Right lobe of liver (tissue), 6 donors: Measurements from ENCODE around the gene CERK. TPM values are rescaled to one million over a fixed set of nuclear protein-coding genes. Genes with fewer than 3 reads are reported as not detected.

Source experiments
- ATAC-seq, 4 donors: fragments of 200-7000 bp; cut with Tn5 transposase; one replicate each; pipeline ENCODE4 v1.9.1; 2020; ENCODE audit warnings: mild to moderate bottlenecking in 4 of 4, moderate library complexity in 4 of 4
- DNase-seq, 3 donors: peaks; one replicate each; pipeline ENCODE4 v3.0.0-alpha.2; 2020
- H3K27ac ChIP-seq, 3 donors: fragments of 200-600 bp; one replicate each; pipeline ENCODE4 v1.8.0; 2022
- H3K27me3 ChIP-seq, 2 donors: fragments of 200-600 bp; one replicate each; pipeline ENCODE4 v1.8.0; 2022
- H3K36me3 ChIP-seq, 4 donors: fragments of 200-600 bp; sonication (generic) in 1 of 4; one replicate each; pipeline versions ENCODE4 v1.5.1 to v1.8.0; 2017 to 2022; ENCODE audit warnings: control low read depth in 1 of 4
- H3K4me1 ChIP-seq, 4 donors: fragments of 200-600 bp; sonication (generic) in 1 of 4; one replicate each; pipeline versions ENCODE4 v1.5.1 to v1.8.0; 2017 to 2022; ENCODE audit warnings: control low read depth in 1 of 4
- H3K4me3 ChIP-seq, 3 donors: fragments of 200-600 bp; one replicate each; pipeline ENCODE4 v1.8.0; 2022
- H3K9me3 ChIP-seq, 4 donors: fragments of 200-600 bp; sonication (generic) in 1 of 4; one replicate each; pipeline versions ENCODE4 v1.5.1 to v1.8.0; 2017 to 2022; ENCODE audit warnings: control low read depth in 1 of 4
- POLR2A ChIP-seq: fragments of 450-650 bp; IDR thresholded peaks from one replicate; pipeline ENCODE4 v1.6.1; 2017; ENCODE audit warnings: antibody characterized with exemption, mild to moderate bottlenecking
- WGBS: methylation state at CpG from one replicate; pipeline ENCODE4 v1.1.6; 2018; ENCODE audit warnings: low coverage, low lambda C conversion rate; ENCODE audit not compliant: insufficient coverage; ENCODE audit errors: missing lambda C conversion rate; 5-methylcytosine and 5-hydroxymethylcytosine counted together
- intact Hi-C, 2 donors: fragments of 100-400 bp; cut with DNase I; formaldehyde crosslinking; loops; one replicate each; pipeline versions ENCODE4 v1.11.2 to v1.14.1; 2022
- total RNA-seq, 6 experiments: library from RNA; depleted of rRNA in 2 of 6; stranded (reverse); fragments of >200 nt in 2 of 6; fragmentation: NEBNext Ultra II Directional in 3 of 6; extraction: Animal tissue kit (Norgen Biotek cat#: 25700) in 3 of 6; gene quantifications; one replicate each; pipeline versions ENCODE4 v1.1.0 to v1.2.4, GENCODE V29; 2016 to 2023
- TF ChIP-seq, protein P1 (sequence below), 4 donors: fragments of 200-600 bp in 3 of 4; fragments of 450-650 bp in 1 of 4; IDR thresholded peaks; one replicate each; pipeline versions ENCODE4 v1.5.1 to v1.8.0; 2016 to 2022; ENCODE audit warnings: antibody characterized with exemption in 4 of 4, mild to moderate bottlenecking in 2 of 4
- donor health status: DM: no; HTN: yes; CAD: no.
- donor health status: DM: no; HTN: no; CAD: no.
- donor health status: DM: no; HTN: no; CAD: no.
- donor health status: DM: no; HTN: yes; CAD: no.
- donor health status: DM: no; HTN: yes; CAD: no.

The CERK gene
- total RNA-seq, 6 experiments from 2014 or later, result 9.6 to 27.5 (median 18.5) TPM

DNA sequence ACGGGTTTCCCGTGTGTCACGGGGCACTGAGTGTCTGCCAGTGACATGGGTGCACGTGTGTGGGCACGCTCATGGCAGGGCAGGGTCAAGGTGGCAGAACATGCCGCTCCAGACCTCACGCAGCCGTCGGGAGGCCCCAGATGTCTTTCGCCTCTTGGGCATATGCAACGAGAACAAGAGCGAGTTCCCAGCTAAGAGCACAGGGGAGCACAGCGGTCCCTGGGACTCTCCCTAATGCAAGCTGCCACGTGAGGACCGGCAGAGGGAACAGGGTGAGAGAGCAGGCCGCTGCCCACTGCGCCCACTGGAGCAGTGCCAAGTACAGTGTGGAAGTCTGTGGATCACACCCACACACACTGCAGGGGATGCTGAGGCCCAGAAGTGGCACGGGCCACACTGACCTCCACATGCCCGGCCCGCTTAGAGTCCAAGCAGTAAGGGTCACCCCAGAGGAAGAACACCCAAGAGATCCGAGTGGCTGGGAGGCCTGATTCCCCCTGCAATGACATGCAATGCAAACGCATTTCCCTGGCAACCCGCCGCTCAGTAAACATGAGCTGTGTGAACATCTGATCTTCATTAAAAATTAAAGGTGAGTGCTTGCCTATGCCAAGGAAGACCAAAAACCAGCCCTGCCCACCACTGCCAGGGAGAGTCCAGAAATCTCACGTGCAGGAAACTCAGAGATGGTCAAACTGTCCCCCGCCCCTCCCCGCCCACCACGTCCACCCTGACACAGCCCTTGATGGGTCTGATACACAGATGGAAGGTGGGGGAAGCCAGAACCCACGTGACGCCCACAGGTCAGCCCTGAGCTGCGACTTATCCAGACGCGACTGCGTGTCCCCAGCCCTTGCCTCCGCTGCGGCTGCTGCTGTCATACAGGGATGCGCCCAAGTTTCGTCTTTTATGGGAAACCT, 11.7 kb downstream of the CERK start:
- DNase-seq, result peak; percentile 79 to 90 (median 87)
- Histone ChIP-seq H3K4me3 (no peak overlapping the region), H3K36me3 (no peaks in the 10 kb centered on the region), H3K27me3 (no peaks in the 10 kb centered on the region), H3K27ac (peak overlapping the region in 2 of 3 donors; percentile 17 to 37), H3K4me1 (peaks cover 0 to 60% (median 21%) of the 10 kb centered on the region in 4 donors), H3K9me3 (no peaks in the 10 kb centered on the region)
- WGBS, result 35% methylated on average over 18 of the region's 38 CpGs
- peak; percentile 66 to 79 (median 73) for ATAC-seq
- intact Hi-C loops, result no loop called here
- TF ChIP-seq, protein P1, sequence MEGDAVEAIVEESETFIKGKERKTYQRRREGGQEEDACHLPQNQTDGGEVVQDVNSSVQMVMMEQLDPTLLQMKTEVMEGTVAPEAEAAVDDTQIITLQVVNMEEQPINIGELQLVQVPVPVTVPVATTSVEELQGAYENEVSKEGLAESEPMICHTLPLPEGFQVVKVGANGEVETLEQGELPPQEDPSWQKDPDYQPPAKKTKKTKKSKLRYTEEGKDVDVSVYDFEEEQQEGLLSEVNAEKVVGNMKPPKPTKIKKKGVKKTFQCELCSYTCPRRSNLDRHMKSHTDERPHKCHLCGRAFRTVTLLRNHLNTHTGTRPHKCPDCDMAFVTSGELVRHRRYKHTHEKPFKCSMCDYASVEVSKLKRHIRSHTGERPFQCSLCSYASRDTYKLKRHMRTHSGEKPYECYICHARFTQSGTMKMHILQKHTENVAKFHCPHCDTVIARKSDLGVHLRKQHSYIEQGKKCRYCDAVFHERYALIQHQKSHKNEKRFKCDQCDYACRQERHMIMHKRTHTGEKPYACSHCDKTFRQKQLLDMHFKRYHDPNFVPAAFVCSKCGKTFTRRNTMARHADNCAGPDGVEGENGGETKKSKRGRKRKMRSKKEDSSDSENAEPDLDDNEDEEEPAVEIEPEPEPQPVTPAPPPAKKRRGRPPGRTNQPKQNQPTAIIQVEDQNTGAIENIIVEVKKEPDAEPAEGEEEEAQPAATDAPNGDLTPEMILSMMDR (IDR thresholded peaks at IDR 0.05), result no peak
- TF ChIP-seq POLR2A, result no peak

DNA sequence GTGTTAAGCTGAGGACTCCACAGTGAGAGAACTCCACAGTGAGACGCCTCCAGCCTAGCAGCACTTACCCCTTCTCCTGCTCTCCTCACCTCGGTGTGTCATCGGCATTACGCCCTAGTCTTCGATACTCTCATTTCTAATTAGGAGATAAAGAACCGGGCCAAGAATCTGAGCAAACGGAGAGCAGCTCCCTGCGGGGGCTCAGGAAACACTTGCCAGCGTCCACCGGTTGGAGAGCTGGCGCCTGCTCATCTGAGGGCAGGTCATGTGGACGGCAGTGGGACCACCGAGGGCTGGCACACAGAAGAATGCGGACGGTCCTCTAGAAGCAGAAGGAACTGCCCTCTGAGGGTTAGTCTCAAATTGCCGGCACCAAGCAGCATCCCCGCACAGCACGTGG, 13.0 kb downstream of the CERK start:
- 80% methylated on average over 10 of the region's 18 CpGs for WGBS
- ATAC-seq (no peak), DNase-seq (no peak)
- H3K36me3 ChIP-seq, result peaks cover 0 to 7% (median 1%) of the 10 kb centered on the region in 4 donors
- H3K4me3 ChIP-seq, result no peak overlapping the region
- H3K9me3 ChIP-seq, result no peaks in the 10 kb centered on the region
- intact Hi-C loops, result no loop called here
- H3K27me3 ChIP-seq, result no peaks in the 10 kb centered on the region
- peaks cover 0 to 47% (median 15%) of the 10 kb centered on the region in 4 donors for H3K4me1 ChIP-seq
- TF ChIP-seq POLR2A, result no peak
- TF ChIP-seq, protein P1 (IDR thresholded peaks at IDR 0.05), result no peak
- H3K27ac ChIP-seq, result no peak overlapping the region

DNA sequence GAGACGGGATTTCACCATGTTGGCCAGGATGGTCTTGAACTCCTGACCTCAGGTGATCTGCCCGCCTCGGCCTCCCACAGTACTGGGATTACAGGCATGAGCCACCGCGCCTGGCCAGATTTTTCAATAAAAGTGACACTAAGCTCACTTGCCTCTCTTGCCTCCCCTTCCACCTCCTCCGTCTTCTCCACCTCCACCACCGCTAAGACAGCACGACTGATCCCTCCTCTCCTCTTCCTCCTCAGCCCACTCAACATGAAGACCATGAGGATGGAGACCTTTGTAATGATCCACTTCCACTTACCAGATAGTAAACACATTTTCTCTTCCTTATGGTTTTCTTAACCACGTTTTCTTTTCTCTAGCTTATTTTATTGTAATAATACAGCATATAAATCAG, 14.2 kb downstream of the CERK start:
- 89% methylated on average over 4 of the region's 9 CpGs for WGBS
- H3K9me3 ChIP-seq, result no peaks in the 10 kb centered on the region
- no peak overlapping the region for H3K4me3 ChIP-seq
- peaks cover 0 to 37% (median 14%) of the 10 kb centered on the region in 4 donors for H3K4me1 ChIP-seq
- no peak for TF ChIP-seq POLR2A
- TF ChIP-seq, protein P1 (IDR thresholded peaks at IDR 0.05), result no peak
- no peaks in the 10 kb centered on the region for H3K27me3 ChIP-seq
- no peak for DNase-seq
- no peak for ATAC-seq
- peaks cover 0 to 19% (median 8%) of the 10 kb centered on the region in 4 donors for H3K36me3 ChIP-seq
- intact Hi-C loops, result no loop called here
- no peak overlapping the region for H3K27ac ChIP-seq

DNA sequence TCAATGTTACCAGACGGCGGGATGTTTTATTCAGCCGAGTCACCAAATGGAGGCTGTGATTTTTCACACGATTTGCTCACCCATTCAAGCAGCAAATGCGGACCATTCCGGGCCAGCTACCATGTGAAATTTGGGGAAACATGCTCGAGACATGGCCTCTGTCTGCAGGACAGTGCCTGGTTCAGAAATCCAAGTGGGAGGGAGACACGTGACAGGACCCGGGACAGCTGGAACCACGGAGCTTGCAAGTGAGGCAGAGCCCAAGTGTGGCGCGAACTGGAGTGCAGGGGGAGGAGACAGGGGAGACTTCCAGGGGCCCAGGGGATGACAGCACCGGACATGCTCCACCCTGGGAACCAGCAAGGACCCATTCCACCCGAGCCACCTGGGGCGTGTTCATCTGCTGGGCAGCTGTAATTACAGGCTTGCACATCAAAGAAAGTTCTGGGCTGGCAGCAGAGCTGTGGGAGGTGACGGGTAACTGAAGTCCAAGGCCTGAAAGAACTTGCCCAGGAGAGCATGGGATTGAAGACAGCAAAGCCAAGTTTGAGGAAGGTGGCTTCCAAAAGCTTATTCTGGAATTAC, 16.5 kb downstream of the CERK start:
- intact Hi-C loops, result no loop called here
- Histone ChIP-seq H3K27me3 (no peaks in the 10 kb centered on the region), H3K4me1 (peaks cover 0 to 15% (median 5%) of the 10 kb centered on the region in 4 donors), H3K36me3 (peaks cover 0 to 27% (median 14%) of the 10 kb centered on the region in 4 donors), H3K9me3 (no peaks in the 10 kb centered on the region), H3K27ac (no peak overlapping the region), H3K4me3 (no peak overlapping the region)
- no peak for DNase-seq
- WGBS, result 88% methylated on average over 13 of the region's 16 CpGs
- no peak for ATAC-seq
- TF ChIP-seq POLR2A, result no peak
- TF ChIP-seq, protein P1 (IDR thresholded peaks at IDR 0.05), result no peak
